IPS DF 6.9 (cell line): ENCODE data around the gene ANKS1B.

ENCODE experiments used
- DNase-seq: peaks from one replicate; pipeline ENCODE4 v3.0.0-alpha.2; 2013; ENCODE audit warnings: low read depth, low spot score
- H3K27ac ChIP-seq: one replicate; pipeline ENCODE4 v1.5.1; 2013; ENCODE audit warnings: low read length, control low read depth
- H3K27me3 ChIP-seq: 2 replicates; pipeline ENCODE4 v1.6.1; 2013; ENCODE audit warnings: mild to moderate bottlenecking, low read length; ENCODE audit not compliant: control insufficient read depth, insufficient read depth
- H3K36me3 ChIP-seq: 2 replicates; pipeline ENCODE4 v1.6.1; 2013; ENCODE audit warnings: low read length; ENCODE audit not compliant: control insufficient read depth, insufficient read depth
- H3K4me1 ChIP-seq: 2 replicates; pipeline ENCODE4 v1.6.1; 2013; ENCODE audit warnings: low read length; ENCODE audit not compliant: control insufficient read depth, insufficient read depth
- H3K4me3 ChIP-seq: 2 replicates; pipeline ENCODE4 v1.5.1; 2013; ENCODE audit warnings: mild to moderate bottlenecking, low read length
- H3K9me3 ChIP-seq: 2 replicates; pipeline ENCODE4 v1.6.1; 2013; ENCODE audit warnings: low read length, inconsistent platforms; ENCODE audit not compliant: control insufficient read depth, insufficient read depth
- WGBS: extraction: QIAGEN DNeasy Blood & Tissue Kit; methylation state at CpG from one replicate; pipeline ENCODE4 v1.1.7; 2013; ENCODE audit warnings: mixed read lengths, missing lambda C conversion rate; ENCODE audit not compliant: insufficient read length, insufficient coverage; 5-methylcytosine and 5-hydroxymethylcytosine counted together

ANKS1B gene

DNA sequence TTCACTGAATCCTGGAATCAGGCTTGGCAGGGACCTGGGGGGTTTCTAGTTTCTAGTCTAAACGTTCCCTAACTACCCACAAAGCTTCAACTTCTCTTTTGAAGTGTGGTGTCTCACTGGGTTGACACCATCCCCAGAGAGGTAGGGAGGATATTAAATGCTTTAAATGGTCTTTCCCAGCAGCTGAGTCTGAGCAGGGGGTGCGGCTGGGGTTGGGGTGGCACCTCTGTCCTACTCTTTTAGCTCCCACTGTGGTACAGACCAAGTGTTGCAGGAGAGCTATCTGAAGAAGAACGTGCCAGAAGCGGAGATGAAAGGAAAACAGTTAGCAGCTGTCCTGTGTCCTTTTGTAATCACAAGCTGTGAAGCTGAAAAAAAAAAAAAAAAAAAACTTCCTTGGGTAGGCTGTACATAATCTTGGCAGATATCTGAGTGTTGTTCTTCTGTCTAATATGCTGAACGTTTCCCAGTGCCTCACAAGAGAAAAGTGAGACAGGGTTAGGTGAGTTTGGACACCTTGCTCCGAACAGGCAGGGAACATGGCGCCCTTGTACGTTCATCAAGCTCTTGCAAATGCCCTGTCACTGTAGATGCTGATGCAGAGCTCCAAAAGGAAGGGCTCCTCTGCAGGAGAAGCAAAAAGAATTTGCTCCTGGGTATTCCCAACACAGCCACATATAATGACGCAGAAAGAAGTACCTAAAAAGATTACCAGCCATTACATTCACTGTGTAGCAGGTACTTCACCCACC is 892.5 kb downstream of the ANKS1B start:
- H3K36me3 ChIP-seq, result no peaks in the 10 kb centered on the region
- H3K4me1 ChIP-seq, result peaks cover 2% of the 10 kb centered on the region; the same call in 1 of the 2 replicates
- no peaks in the 10 kb centered on the region for H3K27me3 ChIP-seq
- no peak overlapping the region for H3K27ac ChIP-seq
- no peaks in the 10 kb centered on the region for H3K9me3 ChIP-seq
- WGBS, result no CpG with 5 or more reads among the region's 9 CpGs
- no peak for DNase-seq
- no peak overlapping the region for H3K4me3 ChIP-seq

DNA sequence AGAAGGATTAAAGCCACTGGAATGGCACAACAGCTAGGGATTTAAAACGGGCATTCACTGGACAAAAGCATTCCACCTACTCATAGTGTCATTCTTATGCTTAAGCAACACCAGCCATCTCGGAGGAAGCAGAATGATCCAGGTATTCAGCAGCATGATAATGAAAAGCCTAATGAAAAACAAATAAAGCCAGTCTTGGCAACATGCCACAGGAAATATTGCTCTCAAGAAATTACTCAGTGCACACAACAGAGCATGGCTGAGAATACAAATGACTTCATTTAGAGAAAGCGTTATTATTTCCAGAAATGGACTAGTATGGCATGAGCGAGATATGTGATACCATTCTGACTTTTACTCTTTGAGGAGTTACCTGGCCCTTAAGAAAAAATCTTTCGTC is 897.5 kb downstream of the ANKS1B start:
- Histone ChIP-seq H3K4me3 (no peak overlapping the region), H3K27me3 (no peaks in the 10 kb centered on the region), H3K9me3 (no peaks in the 10 kb centered on the region), H3K27ac (no peak overlapping the region), H3K4me1 (peaks cover 2% of the 10 kb centered on the region; the same call in 1 of the 2 replicates), H3K36me3 (no peaks in the 10 kb centered on the region)
- WGBS, result no CpG with 5 or more reads among the region's 5 CpGs
- DNase-seq, result peak; percentile 4

DNA sequence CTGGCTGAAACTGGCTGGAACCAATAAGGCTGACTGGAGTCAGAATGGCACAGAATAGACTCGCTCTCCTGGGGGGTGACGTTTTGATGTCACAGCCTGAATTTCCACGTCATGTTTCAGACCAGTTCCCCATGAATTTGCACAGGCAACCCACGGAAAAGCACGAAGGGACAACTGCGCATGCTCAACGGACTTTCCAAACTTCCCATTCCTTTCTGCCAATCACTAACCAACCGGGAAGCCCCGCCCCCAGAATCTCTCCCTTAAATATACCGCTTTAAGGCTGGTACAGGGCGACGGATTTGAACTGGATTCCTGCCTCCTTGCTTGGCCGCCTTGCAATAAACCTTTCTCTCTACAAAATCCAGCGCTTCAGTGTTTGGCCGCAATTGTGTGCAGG is 904.9 kb downstream of the ANKS1B start:
- Histone ChIP-seq H3K27ac (no peak overlapping the region), H3K4me3 (no peak overlapping the region), H3K9me3 (no peaks in the 10 kb centered on the region), H3K36me3 (no peaks in the 10 kb centered on the region), H3K4me1 (peaks cover 1% of the 10 kb centered on the region; the same call in 1 of the 2 replicates), H3K27me3 (no peaks in the 10 kb centered on the region)
- WGBS, result no CpG with 5 or more reads among the region's 15 CpGs
- DNase-seq, result no peak

DNA sequence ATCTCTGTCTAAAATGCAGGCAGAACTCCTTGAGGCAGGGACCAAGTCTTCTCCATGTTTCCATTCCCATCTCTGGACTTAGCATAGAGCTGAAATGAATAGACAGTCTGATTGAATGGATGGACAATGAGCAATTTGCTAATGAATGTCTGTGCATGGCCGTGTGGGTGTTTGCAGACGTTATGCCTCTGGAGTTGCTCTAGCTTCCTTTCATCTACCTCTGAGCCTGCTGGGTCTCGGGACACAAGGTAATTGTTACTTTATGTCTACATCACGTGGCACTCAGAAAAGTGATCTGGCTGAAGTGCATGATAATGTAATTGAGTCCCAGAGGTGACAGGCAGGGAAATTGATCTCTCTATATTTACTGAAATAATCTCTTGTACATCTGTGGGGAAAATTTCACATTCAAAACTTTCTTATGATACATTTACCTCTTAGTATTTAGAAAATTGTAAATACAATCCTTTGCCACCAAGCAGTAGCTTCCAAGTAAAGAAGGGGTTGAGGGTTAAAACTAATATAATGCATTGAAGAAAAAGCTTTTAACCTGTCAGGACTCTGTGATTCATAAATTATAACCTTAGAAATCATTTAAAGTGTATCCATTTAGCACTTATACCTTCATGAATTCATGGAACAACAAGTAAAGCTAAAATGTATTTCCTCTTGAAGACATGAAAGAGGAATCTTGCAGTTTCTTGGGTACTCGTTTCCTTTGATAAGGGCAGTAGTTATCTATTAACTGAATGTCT is 915.6 kb downstream of the ANKS1B start:
- Histone ChIP-seq H3K9me3 (no peaks in the 10 kb centered on the region), H3K27me3 (no peaks in the 10 kb centered on the region), H3K4me3 (no peak overlapping the region), H3K36me3 (no peaks in the 10 kb centered on the region), H3K4me1 (no peaks in the 10 kb centered on the region), H3K27ac (no peak overlapping the region)
- no CpG with 5 or more reads among the region's 5 CpGs for WGBS
- DNase-seq, result no peak

DNA sequence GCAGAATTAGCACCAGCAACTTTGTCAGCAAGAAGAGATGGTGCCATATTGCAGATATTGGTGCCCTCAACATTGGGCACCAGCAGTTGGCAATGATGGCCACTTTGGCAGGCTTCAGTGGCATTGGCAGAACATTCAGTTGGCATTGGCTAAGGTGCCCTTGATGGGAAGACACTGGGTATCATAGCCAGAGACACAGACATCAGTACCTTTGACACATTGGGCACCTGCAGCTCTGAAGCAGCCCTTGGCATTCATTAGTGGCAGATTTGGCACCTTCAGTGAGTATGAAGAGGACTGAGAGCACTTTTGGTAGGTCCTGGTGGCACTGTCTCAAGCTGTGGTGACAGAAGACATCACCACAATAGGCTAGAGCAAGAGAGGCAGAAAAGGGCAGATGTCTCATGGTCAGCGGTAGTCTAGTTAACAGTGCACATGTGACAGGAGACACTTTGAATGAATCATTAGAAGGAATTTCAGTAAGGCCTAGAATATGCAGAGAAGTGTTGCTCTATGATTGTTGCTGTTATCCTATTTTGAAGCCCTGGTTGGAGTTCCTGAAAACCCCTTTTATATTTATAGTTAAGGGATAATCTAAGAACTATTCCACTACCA is 917.5 kb downstream of the ANKS1B start:
- H3K27me3 ChIP-seq, result no peaks in the 10 kb centered on the region
- H3K4me1 ChIP-seq, result no peaks in the 10 kb centered on the region
- no peak for DNase-seq
- no peak overlapping the region for H3K27ac ChIP-seq
- no peaks in the 10 kb centered on the region for H3K9me3 ChIP-seq
- H3K4me3 ChIP-seq, result no peak overlapping the region
- H3K36me3 ChIP-seq, result no peaks in the 10 kb centered on the region
- WGBS, result no CpG with 5 or more reads among the region's 1 CpG

DNA sequence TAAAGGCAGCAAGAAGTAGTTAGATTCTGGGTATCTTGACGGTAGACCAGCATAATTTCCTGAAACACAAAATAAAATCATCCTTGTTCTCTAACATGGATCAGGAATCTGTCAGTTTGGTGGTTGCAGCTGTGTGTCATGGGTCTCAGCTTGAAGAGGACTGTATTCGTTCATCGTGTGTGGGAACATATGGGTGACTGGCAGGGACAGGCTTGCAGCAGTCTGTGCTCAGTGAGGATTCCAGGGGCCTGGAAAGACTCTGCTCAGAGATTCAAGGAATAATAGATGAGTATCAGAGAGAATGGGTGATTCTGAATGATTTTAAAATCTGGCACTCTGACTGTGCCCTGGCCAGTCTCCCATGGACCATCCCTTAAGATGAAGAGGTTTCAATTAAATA is 918.0 kb downstream of the ANKS1B start:
- WGBS, result no CpG with 5 or more reads among the region's 3 CpGs

DNA sequence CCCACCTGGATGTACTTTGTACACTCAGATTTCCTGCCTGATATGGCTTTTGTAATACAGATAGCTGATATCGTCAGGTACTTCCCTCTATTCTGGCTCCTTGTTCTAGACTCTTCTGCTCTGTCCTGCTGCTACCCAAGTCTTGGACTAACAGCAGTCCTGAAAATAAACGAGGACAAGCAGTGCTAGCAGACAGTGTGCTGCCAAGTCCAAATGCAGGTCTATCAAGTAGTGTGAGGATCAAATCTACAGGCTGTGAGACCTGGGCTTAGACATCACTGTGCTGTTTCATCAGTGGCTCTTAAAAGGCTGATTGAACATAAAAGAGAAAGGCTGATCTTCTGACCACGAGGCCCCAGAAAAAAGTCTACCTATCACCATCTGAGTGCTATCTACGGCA is 921.6 kb downstream of the ANKS1B start:
- Histone ChIP-seq H3K9me3 (no peaks in the 10 kb centered on the region), H3K4me1 (no peaks in the 10 kb centered on the region), H3K4me3 (no peak overlapping the region), H3K27ac (no peak overlapping the region), H3K36me3 (no peaks in the 10 kb centered on the region), H3K27me3 (no peaks in the 10 kb centered on the region)
- no CpG with 5 or more reads among the region's 4 CpGs for WGBS
- no peak for DNase-seq

More for the DNA sequence above, 918.0 kb downstream of the ANKS1B start:
- H3K9me3 ChIP-seq, result no peaks in the 10 kb centered on the region
- H3K4me3 ChIP-seq, result no peak overlapping the region
- no peaks in the 10 kb centered on the region for H3K27me3 ChIP-seq
- no peaks in the 10 kb centered on the region for H3K36me3 ChIP-seq
- no peaks in the 10 kb centered on the region for H3K4me1 ChIP-seq
- H3K27ac ChIP-seq, result no peak overlapping the region
- no peak for DNase-seq

DNA sequence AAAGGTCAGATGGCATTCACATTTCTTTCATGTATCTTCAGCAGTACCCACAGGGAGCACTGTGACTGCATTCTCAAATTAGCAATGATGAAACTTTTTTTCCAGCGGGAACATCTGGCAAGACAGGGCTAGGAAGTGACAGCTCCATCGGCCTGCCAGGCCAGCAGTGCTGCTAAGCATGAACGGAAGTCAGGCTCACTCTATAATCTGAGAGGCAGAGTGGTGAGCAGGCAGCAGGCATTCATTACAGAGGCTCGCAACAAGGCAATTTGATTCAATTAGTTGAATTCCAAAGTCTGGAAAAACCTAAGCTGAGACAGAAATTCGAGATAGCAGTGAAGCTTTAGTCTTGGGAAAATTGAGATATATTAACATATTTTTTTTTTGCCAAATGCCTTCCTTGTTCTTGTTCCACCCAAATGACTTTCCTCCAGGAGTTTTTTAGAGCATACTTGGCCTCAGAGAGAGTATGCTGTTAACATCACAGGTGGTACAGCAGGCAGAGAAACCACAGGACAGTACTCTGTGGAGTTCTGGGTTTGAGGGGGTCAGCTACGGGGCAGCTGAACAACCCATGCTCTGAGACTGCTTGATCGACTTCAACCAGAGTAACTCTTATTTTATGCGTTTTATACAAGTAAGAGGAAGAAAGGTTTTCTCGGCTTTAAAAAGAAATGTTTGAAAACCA is 924.8 kb downstream of the ANKS1B start:
- no peak for DNase-seq
- Histone ChIP-seq H3K36me3 (no peaks in the 10 kb centered on the region), H3K27ac (no peak overlapping the region), H3K9me3 (no peaks in the 10 kb centered on the region), H3K27me3 (no peaks in the 10 kb centered on the region), H3K4me1 (no peaks in the 10 kb centered on the region), H3K4me3 (no peak overlapping the region)
- no CpG with 5 or more reads among the region's 9 CpGs for WGBS

DNA sequence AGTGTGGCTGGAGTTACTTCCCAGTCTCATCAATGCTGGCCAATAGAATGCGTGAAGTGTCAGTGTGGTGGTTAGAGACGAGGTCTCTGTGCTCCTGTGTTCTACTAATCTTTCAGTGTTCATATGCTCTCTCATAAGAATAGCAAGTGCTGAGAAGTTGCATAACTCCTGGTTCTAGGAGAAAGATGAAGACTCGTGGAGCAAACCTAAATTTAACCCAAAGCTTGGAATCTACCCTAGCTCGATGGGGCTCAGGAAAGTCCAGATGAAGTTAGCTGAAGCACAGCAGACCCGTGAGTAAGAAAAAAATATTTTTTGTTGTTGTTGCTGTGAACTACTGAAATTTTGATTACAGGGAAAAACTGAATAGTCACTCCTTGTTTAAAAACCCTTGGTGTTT is 927.1 kb downstream of the ANKS1B start:
- WGBS, result no CpG with 5 or more reads among the region's 5 CpGs
- Histone ChIP-seq H3K4me3 (no peak overlapping the region), H3K27ac (no peak overlapping the region), H3K9me3 (no peaks in the 10 kb centered on the region), H3K27me3 (no peaks in the 10 kb centered on the region), H3K4me1 (no peaks in the 10 kb centered on the region), H3K36me3 (no peaks in the 10 kb centered on the region)
- DNase-seq, result no peak

DNA sequence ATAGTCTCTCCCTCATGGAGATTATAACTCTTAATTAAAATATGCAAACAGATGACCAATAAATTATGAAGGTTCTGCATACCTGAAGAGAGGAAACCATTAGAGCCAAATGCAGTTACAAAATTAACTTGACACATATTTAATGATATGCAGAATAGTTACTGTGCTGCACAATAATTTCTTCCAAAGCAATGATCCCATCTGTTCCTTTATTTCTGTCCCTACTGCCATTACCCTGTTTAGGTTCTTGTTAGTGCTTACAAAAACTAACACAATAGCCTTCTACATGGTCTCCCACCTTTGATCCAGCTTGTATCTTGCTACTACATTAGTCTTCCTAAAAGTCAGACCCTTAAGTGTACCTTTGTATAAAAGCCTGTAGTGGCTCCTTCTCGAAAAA is 928.5 kb downstream of the ANKS1B start:
- Histone ChIP-seq H3K27ac (no peak overlapping the region), H3K4me1 (no peaks in the 10 kb centered on the region)

More for the DNA sequence above, 928.5 kb downstream of the ANKS1B start:
- Histone ChIP-seq H3K4me3 (no peak overlapping the region), H3K36me3 (no peaks in the 10 kb centered on the region), H3K27me3 (no peaks in the 10 kb centered on the region), H3K9me3 (no peaks in the 10 kb centered on the region)
- DNase-seq, result no peak
- WGBS, result no CpG with 5 or more reads among the region's 1 CpG
